HG03064 (cell line): ENCODE results near the gene RIMBP3C.
"Not testable (repeated sequence)": the region's sequence is repeated elsewhere in the genome, so short reads cannot be mapped to it uniquely, and the experiment has no call there.

Experiments
- ATAC-seq: cut with Tn5 transposase; IDR thresholded peaks from one replicate; pipeline ENCODE4 v1.9.1; 2021; ENCODE audit warnings: low read depth; ENCODE audit not compliant: unreplicated experiment

The RIMBP3C gene

DNA sequence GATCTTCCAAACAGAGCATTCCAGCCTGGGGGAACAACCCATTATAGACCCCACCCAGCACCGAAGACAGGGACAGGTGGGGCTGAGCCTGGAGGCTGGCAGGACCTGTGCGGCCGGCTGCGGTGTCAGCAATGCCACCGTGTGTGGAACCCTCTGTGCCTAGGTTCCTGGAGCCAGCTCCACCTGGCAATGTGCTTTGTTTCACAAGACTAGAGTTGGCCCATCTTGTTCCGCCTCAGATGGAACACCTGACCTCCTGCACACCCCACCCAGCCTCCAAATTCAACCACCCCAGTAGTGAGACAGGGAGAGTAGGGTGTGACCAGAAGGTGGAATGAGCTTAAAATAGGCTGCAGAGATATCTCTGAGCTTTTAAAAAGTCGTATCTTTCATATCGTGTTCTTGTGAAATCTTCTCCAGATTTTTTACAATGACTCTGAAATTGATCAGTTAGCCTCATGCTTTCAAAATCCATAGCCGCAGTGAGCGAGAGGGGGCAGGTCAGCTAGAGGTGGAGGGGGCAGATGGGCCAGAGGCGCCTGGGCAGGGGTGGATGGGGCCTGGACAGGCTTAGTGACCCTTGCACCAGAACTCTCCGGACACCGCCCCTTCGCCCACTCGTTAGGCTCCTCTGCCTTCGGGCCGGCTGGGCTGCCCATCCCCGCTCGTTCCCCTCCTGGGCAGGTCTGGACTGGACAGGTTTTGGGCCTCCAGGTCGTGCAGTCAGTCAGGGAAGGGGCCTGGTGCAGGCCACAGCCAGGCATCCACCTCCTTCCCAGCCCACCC is 18.2 kb downstream of the RIMBP3C start:
- ATAC-seq = not testable (repeated sequence)

DNA sequence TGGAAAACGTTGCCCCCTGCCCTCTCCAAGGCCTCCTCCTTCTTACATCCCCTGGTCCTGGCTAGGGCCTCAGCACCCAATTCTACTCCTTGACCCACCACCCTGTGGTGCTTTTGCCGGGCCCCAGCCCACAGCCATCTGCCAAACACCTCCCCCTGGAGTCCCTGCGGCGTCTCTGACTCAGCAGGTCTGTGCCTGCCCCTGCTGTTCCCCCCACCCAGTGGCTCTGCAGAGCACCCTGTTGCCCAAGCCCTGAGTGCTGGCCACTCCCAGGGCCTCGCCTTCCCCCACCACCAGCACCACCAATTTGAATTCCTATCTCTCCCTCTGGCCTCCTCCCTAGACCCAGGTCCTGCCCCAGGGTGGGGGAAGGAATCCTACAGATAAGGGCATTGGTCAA is 19.7 kb downstream of the RIMBP3C start:
- not testable (repeated sequence) for ATAC-seq

- ATAC-seq = not testable (repeated sequence)
Observed at GRCh38 chr22:21526705-21527500, 24.4 kb downstream of the RIMBP3C start.

GRCh38 chr22:21516970-21517764 is 34.1 kb downstream of the RIMBP3C start:
- not testable (repeated sequence) for ATAC-seq

GRCh38 chr22:21516522-21516921 is 34.7 kb downstream of the RIMBP3C start:
- ATAC-seq = not testable (repeated sequence)

DNA sequence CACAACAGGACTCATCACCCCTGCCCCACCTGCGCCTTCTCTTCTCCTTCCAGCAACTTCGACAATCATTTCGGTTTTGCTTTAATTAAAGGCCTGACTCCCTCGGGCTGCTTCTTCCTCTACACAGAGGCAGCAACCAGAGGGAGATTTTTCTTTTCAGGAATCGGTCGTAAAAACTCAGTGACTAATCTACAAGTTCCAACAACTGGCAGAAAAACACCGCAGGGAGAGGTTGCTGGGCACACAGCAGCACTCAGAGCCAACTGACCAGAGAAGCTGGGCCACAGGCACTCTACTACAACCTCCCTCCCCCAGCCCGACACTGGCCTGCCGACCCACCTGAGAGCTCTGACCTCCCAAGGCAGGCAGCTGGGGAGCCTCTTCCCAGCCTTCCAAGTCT is 36.0 kb downstream of the RIMBP3C start:
- ATAC-seq = not testable (repeated sequence)

GRCh38 chr22:21514117-21514516 is 37.1 kb downstream of the RIMBP3C start:
- not testable (repeated sequence) for ATAC-seq

DNA sequence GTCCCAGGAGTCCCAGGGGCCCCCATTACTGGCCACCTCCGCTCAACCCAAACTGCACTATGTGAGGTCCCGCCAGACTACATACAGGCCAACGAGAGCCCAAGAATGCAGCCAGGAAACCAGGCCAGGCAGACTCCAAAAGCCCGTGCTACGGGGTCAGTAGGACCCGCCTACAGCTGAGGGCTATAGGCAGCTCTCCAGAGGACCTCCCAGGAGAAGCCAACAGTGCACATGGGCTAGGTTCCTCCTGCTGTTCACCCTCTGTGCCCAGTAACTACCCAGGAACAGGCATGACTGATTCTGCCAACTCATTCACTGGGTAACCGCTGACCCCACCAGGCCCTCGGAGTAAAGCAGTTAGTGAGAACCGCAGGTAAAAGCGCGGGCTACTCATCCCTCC is 39.2 kb downstream of the RIMBP3C start:
- ATAC-seq = not testable (repeated sequence)

- ATAC-seq = not testable (repeated sequence)
Observed at GRCh38 chr22:21510397-21510796, 40.9 kb downstream of the RIMBP3C start.

DNA sequence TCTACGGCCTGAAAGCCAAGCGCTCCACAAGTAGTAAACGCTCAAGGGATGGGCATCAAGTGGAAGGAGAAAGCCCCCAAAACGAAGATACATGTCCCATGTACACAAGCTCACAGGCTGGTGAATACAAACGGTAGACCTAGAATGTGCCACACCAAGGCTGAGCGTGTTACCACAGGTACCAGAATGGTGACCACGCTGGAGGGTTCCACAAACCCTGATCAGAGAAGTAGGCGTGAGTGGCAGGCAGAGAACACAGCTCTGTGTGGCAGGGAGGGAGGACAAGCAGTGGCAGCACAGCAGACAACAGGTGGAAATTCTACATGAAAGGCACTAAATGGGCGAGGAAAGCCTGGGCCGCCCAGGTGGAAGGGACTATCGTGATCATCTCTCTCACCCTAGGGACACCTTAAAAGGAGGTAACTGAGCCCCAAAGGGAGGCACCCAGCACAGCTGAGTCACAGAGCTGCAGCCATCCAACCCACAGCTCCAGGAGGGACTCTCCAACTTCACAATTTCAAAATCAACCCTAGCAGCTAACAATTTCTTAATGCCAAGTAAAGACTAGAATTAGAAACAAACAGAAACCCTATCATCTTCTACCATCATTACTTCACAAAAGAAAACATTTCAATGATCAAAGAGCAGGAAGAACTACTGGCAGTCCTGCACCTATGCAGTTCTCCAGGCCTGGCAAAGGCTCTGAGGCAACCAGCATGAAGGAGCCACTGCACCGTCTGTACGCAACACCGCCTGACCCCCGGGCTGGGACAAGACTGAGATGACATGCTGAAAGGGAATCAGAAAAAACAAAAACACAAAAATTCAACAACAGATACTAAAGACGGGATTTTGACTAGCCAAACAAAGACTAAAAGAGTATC is 51.4 kb downstream of the RIMBP3C start:
- not testable (repeated sequence) for ATAC-seq

GRCh38 chr22:21498489-21498888 is 52.8 kb downstream of the RIMBP3C start:
- not testable (repeated sequence) for ATAC-seq

DNA sequence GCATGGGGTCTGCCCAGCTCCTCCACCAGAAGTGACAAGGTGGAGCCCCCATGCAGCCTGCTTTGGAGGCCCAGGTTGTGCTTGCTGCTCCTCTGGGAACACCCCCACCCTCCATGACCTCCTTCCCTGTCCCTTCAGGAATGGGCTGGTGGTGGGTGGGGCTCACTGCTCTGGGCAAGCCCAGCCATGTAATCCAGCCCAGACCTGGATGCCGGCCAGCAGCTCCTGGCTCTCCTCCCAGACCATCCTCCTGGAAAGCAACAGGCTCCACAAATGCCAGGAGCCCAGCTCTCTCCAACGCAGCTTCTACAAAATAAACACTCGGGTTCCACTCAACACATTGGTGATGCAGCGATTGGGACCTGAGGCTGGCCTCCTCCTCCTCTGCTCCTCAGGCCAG is 53.3 kb downstream of the RIMBP3C start:
- ATAC-seq = not testable (repeated sequence)
